Stomach smooth muscle (tissue), 2 donors: Measurements from ENCODE around the gene MBNL2.

Source experiments
- H3K27ac ChIP-seq: one replicate; pipeline ENCODE4 v1.7.0; 2013; ENCODE audit warnings: mild to moderate bottlenecking, low read length, inconsistent platforms
- H3K27me3 ChIP-seq, 2 donors: one replicate each; pipeline ENCODE4 v1.7.0; 2013; ENCODE audit warnings: low read length in 2 of 2; ENCODE audit not compliant: insufficient read depth in 2 of 2, control insufficient read depth in 1 of 2
- H3K36me3 ChIP-seq, 2 donors: one replicate each; pipeline ENCODE4 v1.7.0; 2013; ENCODE audit warnings: low read length in 2 of 2; ENCODE audit not compliant: control insufficient read depth in 2 of 2, insufficient read depth in 2 of 2
- H3K4me1 ChIP-seq: one replicate; pipeline ENCODE4 v1.7.0; 2013; ENCODE audit warnings: low read length; ENCODE audit not compliant: control insufficient read depth, insufficient read depth
- H3K4me3 ChIP-seq, 2 donors: one replicate each; pipeline ENCODE4 v1.7.0; 2013; ENCODE audit warnings: low read length in 2 of 2
- H3K9ac ChIP-seq, 2 donors: one replicate each; pipeline ENCODE4 v1.7.0; 2013; ENCODE audit warnings: low read length in 2 of 2, mild to moderate bottlenecking in 1 of 2
- H3K9me3 ChIP-seq, 2 donors: one replicate each; pipeline ENCODE4 v1.7.0; 2013; ENCODE audit warnings: low read length in 2 of 2; ENCODE audit not compliant: control insufficient read depth in 2 of 2
- donor health status: healthy.
- donor health status: Pancreatic carcinoma.

The MBNL2 gene

DNA sequence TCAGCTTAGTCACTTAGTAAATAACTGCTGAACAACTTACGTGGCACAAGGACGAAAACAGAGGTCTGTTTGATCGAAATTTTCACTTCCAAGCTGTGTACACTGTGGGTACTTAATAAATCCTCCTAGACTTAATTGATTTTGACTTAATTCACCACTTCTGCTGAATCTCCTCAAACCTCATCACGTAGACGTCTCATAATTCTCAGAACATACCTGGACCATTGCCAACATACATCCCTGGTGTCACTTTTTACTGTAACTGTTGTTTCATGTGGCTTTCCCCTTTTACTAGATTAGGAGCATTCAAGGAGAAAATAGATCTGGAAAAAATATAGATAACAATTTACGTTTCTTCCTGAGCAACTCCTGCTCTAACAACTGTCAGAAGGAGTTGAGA lies 105.0 kb downstream of the MBNL2 start:
- Histone ChIP-seq H3K27ac (no peak overlapping the region), H3K9ac (no peak overlapping the region)

DNA sequence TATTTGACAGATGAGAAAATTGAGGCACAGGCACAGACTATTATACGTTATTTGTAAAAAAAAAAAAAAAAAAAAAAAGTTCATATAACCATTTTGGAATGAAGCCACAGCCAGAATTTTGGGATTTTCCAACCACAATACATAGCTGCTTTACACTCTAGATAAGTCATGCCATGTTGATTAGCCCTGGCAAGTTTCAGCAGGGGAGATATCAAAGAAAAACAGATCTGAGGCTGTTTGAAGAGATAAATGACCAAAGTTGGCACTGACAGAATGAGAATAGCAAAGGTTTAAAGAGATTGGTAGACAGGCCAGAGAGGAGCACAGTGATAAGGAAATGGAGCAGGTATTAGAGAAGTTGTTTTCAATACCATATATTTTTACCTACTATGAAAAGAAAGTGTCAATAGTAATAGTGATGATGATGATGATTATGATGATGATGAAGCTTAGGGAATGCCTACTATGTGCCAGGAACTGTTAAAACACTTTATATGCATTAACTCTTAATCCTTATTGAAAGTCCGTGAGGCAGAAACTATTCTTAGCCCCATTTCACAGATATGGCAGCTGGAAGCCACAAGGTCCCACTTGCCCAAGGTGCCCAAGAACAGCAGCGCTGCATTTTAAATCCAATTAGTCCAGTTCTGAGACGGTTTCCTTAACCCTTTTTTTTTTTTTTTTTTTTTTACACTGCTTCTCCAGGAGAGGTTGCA lies 105.5 kb downstream of the MBNL2 start:
- Histone ChIP-seq H3K9me3 (no peaks in the 10 kb centered on the region), H3K4me3 (peak overlapping the region in 1 of 2 donors; percentile 47), H3K36me3 (no peaks in the 10 kb centered on the region), H3K9ac (no peak overlapping the region), H3K27ac (peak overlapping the region; percentile 53), H3K4me1 (peaks cover 53% of the 10 kb centered on the region), H3K27me3 (no peaks in the 10 kb centered on the region)

More for the DNA sequence above, 105.0 kb downstream of the MBNL2 start:
- Histone ChIP-seq H3K9me3 (no peaks in the 10 kb centered on the region), H3K36me3 (no peaks in the 10 kb centered on the region), H3K4me1 (peaks cover 57% of the 10 kb centered on the region), H3K27me3 (no peaks in the 10 kb centered on the region), H3K4me3 (no peak overlapping the region)

DNA sequence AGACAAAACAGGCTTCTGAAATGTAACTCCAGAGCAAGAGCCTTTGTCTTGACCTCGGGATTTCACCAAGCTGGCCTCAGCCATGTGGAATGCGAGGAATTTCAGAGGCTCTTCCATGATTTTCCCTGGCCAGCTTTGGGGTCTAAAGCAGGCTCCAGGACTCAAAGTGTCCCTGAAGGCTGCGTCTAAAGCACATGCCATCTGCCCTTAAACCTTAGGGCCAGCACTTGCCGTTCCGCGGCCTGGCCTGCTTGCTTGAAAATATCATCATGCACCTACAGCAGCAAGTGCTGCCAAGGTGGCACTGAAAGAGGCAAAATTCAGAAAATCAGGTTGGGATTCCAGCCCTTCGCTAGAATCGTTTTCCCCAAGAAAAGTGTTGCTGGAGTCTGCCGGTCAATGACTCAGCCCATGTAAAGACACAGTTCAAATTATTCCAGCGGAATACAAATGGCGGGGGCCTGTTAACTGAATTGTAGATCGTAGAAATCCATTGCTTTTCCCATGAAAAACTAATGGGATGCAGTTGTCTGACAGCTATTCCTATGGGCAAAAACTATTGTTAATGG lies 106.2 kb downstream of the MBNL2 start:
- Histone ChIP-seq H3K4me3 (peak overlapping the region in 1 of 2 donors; percentile 47), H3K27me3 (no peaks in the 10 kb centered on the region), H3K36me3 (no peaks in the 10 kb centered on the region), H3K9ac (no peak overlapping the region), H3K4me1 (peaks cover 47% of the 10 kb centered on the region), H3K27ac (peak overlapping the region; percentile 53), H3K9me3 (no peaks in the 10 kb centered on the region)

DNA sequence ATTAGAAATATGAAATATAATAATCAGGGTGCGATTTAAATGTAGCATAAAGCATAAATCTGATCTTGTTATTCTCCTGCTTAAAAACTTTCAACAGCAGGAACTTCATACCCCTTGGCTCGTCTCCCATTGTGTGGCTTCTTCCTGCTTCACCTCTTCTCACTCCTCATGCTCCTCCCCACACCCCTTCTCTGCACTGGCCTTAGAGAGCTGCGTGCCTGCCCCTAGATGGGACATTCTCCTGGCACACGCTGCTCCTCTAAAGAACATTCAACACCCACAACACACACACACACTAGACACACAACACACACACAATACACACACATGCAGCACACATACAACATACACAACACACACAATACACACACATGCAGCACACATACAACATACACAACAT lies 107.2 kb downstream of the MBNL2 start:
- Histone ChIP-seq H3K27ac (no peak overlapping the region), H3K4me3 (no peak overlapping the region), H3K36me3 (no peaks in the 10 kb centered on the region), H3K27me3 (no peaks in the 10 kb centered on the region), H3K9me3 (no peaks in the 10 kb centered on the region), H3K9ac (no peak overlapping the region), H3K4me1 (peaks cover 47% of the 10 kb centered on the region)

DNA sequence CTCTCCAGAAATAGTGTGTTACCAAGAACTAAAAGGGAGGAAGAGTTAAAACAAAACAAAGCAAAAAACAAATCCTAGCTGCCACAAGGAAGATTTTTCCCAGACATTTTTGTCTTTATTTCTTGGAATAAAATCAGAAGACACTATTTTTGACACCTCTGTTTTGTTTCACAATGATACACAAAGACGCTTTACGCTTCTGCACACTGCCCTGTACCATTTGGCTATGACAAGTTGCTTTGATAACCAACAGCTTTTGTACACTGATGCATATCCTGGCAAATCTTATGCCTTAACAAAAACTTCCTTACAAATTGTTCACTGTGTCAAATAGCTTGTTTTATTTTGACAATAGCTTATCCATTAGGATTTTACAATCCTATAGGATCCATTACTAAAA lies 108.3 kb downstream of the MBNL2 start:
- H3K4me1 ChIP-seq, result peaks cover 41% of the 10 kb centered on the region
- H3K27ac ChIP-seq, result peak overlapping the region; percentile 6

DNA sequence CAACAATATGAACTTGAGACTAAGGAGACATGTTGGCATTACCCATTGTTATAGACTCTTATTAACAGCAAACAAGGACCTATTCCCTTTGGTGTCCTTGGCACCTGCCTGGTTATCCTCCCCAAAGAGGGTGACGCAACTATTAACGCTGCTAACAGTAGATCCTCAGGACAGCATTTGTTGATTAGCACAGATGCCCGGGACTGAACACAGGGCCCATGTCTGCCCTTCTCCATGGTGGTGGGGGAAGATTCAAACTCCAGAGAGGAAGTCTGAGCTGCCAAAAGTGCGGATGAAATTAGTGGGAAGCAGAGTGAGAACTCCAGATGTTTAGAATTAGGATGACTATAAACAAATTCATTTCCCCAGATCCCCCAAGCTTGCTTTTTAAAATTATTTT lies 110.6 kb downstream of the MBNL2 start:
- Histone ChIP-seq H3K27ac (peak overlapping the region; percentile 19), H3K4me1 (peaks cover 27% of the 10 kb centered on the region), H3K27me3 (no peaks in the 10 kb centered on the region)

More for the DNA sequence above, 108.3 kb downstream of the MBNL2 start:
- Histone ChIP-seq H3K27me3 (no peaks in the 10 kb centered on the region), H3K36me3 (peaks cover 0 to 6% of the 10 kb centered on the region in 2 donors), H3K9me3 (no peaks in the 10 kb centered on the region), H3K9ac (no peak overlapping the region), H3K4me3 (no peak overlapping the region)

DNA sequence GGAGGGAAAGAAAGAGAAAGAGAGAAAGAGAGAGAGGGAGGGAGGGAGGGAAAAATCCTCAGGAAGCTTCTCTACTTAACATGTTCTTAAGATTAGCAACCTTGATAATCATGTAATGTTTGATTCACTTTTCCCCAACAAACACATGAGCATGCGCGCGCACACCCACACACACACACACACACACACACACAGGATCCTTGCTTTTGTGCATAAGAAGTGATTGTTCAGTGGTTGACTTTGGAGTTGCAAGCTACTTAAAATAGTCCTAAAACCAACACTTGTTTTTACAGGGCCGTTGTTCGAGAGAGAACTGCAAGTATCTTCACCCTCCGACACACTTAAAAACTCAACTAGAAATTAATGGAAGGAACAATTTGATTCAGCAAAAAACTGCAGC lies 111.8 kb downstream of the MBNL2 start:
- Histone ChIP-seq H3K27me3 (no peaks in the 10 kb centered on the region), H3K27ac (no peak overlapping the region), H3K4me1 (peaks cover 30% of the 10 kb centered on the region), H3K9me3 (no peaks in the 10 kb centered on the region), H3K36me3 (peaks cover 3 to 12% of the 10 kb centered on the region in 2 donors), H3K4me3 (no peak overlapping the region), H3K9ac (no peak overlapping the region)

More for the DNA sequence above, 110.6 kb downstream of the MBNL2 start:
- Histone ChIP-seq H3K36me3 (peaks cover 3 to 12% of the 10 kb centered on the region in 2 donors), H3K9me3 (no peaks in the 10 kb centered on the region), H3K4me3 (no peak overlapping the region), H3K9ac (no peak overlapping the region)

DNA sequence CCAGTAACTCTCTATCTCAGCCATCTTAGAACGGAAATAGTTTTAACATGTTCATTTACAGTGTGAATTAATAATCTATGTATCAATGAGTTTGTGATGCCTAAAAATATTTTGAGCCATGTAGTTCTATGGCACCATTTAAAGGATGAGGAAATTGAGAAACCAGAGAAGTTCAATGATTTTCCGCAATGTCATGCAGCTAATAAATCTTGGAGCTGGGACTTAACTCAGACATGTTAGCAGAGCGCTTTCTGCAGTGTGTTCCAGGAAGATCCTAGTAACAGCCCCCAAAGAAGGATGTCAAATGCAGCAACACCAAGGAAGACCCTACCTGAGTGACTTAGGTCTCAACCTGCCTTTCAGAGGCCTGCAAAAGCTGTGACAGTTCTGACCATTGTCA lies 112.6 kb downstream of the MBNL2 start:
- Histone ChIP-seq H3K36me3 (peaks cover 3 to 12% of the 10 kb centered on the region in 2 donors), H3K4me1 (peaks cover 31% of the 10 kb centered on the region), H3K9me3 (no peaks in the 10 kb centered on the region), H3K9ac (peak overlapping the region; percentile 12 to 29), H3K27me3 (no peaks in the 10 kb centered on the region), H3K27ac (no peak overlapping the region), H3K4me3 (no peak overlapping the region)

DNA sequence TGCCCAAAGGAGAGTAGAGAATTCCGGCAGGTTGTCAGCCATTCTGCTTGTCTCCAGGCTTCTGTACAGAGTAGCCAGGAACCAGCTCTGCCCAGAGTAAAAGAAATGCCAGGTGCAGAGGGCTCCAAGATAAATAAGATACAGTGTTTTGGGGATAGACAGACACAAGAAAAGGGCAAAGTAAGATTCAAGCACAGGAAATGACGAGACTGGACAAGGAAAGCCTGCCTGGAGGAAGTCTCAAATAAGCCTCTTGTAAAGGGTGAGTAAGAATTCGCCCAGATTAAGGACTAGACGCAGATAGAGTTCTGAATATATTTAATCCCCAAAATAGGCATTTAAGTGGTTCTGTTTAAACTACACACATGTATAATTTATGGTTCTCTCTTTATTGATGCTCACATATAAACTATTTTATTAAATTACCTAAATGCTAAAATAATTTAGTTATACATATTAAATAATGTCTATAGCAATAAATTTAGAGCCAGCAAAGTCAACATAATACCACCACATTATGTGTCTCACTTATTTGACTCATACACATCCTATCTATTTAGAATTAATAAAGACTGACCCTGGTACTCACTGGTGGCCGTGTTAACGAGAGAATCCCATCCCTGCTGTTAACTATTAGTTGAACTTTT lies 113.5 kb downstream of the MBNL2 start:
- Histone ChIP-seq H3K36me3 (peaks cover 3 to 12% of the 10 kb centered on the region in 2 donors), H3K27ac (peak overlapping the region; percentile 13), H3K27me3 (no peaks in the 10 kb centered on the region), H3K9me3 (no peaks in the 10 kb centered on the region), H3K4me1 (peaks cover 31% of the 10 kb centered on the region), H3K4me3 (no peak overlapping the region), H3K9ac (peak overlapping the region in 1 of 2 donors; percentile 12)

DNA sequence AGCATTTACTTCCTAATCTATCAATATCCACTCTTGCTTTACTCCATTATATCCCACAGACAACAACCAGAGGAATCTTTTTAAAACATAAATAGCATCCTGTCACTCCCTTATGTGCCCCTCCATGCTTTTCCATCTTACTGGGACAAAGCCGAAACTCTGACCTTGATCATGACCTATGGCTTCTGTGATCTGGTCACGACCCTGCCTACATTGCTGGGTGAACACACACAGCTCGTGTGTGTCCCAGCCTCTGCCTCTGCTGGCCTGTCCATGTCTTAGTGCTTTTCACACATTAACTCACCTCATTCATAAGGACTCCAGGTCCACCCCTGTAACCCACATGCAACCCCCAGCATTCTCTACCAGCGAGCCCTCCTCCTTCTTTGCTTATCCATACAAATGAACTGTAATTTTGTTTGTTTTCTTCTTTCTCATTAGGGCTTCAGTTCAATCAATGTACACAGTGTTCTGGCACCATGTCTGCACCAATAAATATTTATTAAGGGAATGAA lies 115.9 kb downstream of the MBNL2 start:
- peaks cover 3 to 12% of the 10 kb centered on the region in 2 donors for H3K36me3 ChIP-seq
- no peaks in the 10 kb centered on the region for H3K27me3 ChIP-seq
- H3K4me1 ChIP-seq, result peaks cover 35% of the 10 kb centered on the region
- H3K27ac ChIP-seq, result peak overlapping the region; percentile 96
- no peak overlapping the region for H3K4me3 ChIP-seq
- no peaks in the 10 kb centered on the region for H3K9me3 ChIP-seq
- no peak overlapping the region for H3K9ac ChIP-seq
